Effector CD4-positive, alpha-beta T cell (primary cell): ENCODE measurements around the gene PAPSS1.
"Not testable (repeated sequence)": the region's sequence is repeated elsewhere in the genome, so short reads cannot be mapped to it uniquely, and the experiment has no call there.

Source experiments
- DNase-seq: peaks from one replicate; pipeline ENCODE4 v3.0.0-alpha.2; 2020

PAPSS1 gene

GRCh38 chr4:107726131-107726925 lies 6.3 kb upstream of the PAPSS1 start:
- DNase-seq: not testable (repeated sequence)

- DNase-seq: no peak
These were observed 5.3 kb upstream of the PAPSS1 start for GRCh38 chr4:107725281-107725859.

GRCh38 chr4:107723331-107723730 lies 3.3 kb upstream of the PAPSS1 start:
- not testable (repeated sequence) for DNase-seq

- peak; percentile 37 for DNase-seq
These were observed 1.5 kb upstream of the PAPSS1 start for GRCh38 chr4:107721436-107722100.

GRCh38 chr4:107719207-107719921 lies 670 bp downstream of the PAPSS1 start:
- DNase-seq: no peak

GRCh38 chr4:107718351-107718965 lies 1.6 kb downstream of the PAPSS1 start:
- no peak for DNase-seq

- DNase-seq: no peak
These were observed 5.8 kb downstream of the PAPSS1 start for GRCh38 chr4:107714256-107714655.

- DNase-seq: no peak
These were observed 7.8 kb downstream of the PAPSS1 start for GRCh38 chr4:107712236-107712635.

GRCh38 chr4:107711831-107712230 lies 8.2 kb downstream of the PAPSS1 start:
- no peak for DNase-seq

GRCh38 chr4:107710493-107711459 lies 9.3 kb downstream of the PAPSS1 start:
- no peak for DNase-seq

GRCh38 chr4:107709916-107710315 lies 10.1 kb downstream of the PAPSS1 start:
- no peak for DNase-seq

GRCh38 chr4:107708225-107708624 lies 11.8 kb downstream of the PAPSS1 start:
- no peak for DNase-seq

GRCh38 chr4:107705742-107706556 lies 14.1 kb downstream of the PAPSS1 start:
- no peak for DNase-seq

- DNase-seq: no peak
These were observed 18.5 kb downstream of the PAPSS1 start for GRCh38 chr4:107701565-107701964.

GRCh38 chr4:107699466-107700206 lies 20.4 kb downstream of the PAPSS1 start:
- DNase-seq: no peak

GRCh38 chr4:107696187-107696586 lies 23.8 kb downstream of the PAPSS1 start:
- DNase-seq: not testable (repeated sequence)

- no peak for DNase-seq
These were observed 26.9 kb downstream of the PAPSS1 start for GRCh38 chr4:107693132-107693531.

GRCh38 chr4:107692202-107692601 lies 27.8 kb downstream of the PAPSS1 start:
- DNase-seq: no peak

GRCh38 chr4:107691378-107691777 lies 28.7 kb downstream of the PAPSS1 start:
- DNase-seq: no peak
